HCT116 (cell line): ENCODE data around the gene EVX2.

ENCODE experiments used
- ATF3 ChIP-seq: IDR thresholded peaks from 2 replicates; pipeline ENCODE4 v1.6.1; 2012
- CEBPB ChIP-seq: IDR thresholded peaks from 2 replicates; pipeline ENCODE4 v1.6.1; 2012; ENCODE audit warnings: low read depth
- EZH2 ChIP-seq: fragments of 200-600 bp; sonication (generic); IDR thresholded peaks from 2 replicates; pipeline ENCODE4 v1.6.1; 2017; ENCODE audit warnings: antibody characterized with exemption, mixed run types
- EZH2phosphoT487 ChIP-seq: fragments of 200-600 bp; IDR thresholded peaks from 2 replicates; pipeline ENCODE4 v1.6.1; 2018; ENCODE audit warnings: antibody characterized with exemption, borderline replicate concordance
- JUND ChIP-seq: IDR thresholded peaks from 2 replicates; pipeline ENCODE4 v1.6.1; 2012
- POLR2A ChIP-seq: IDR thresholded peaks from 2 replicates; pipeline ENCODE4 v1.7.0; 2011; ENCODE audit warnings: borderline replicate concordance; ENCODE audit not compliant: insufficient read depth, insufficient read length; ENCODE audit errors: extremely low read depth
- RAD21 ChIP-seq: IDR thresholded peaks from 2 replicates; pipeline ENCODE4 v1.6.1; 2012; ENCODE audit warnings: low read depth, mild to moderate bottlenecking
- SIN3A ChIP-seq: IDR thresholded peaks from 2 replicates; pipeline ENCODE4 v1.6.1; 2012; ENCODE audit warnings: low read depth
- SP1 ChIP-seq: IDR thresholded peaks from 2 replicates; pipeline ENCODE4 v1.6.1; 2012; ENCODE audit warnings: low read depth
- SRF ChIP-seq: IDR thresholded peaks from 2 replicates; pipeline ENCODE4 v1.6.1; 2012; ENCODE audit warnings: low read depth
- YY1 ChIP-seq: IDR thresholded peaks from 2 replicates; pipeline ENCODE4 v1.6.1; 2011; ENCODE audit warnings: low read length, low read depth, moderate library complexity, mild to moderate bottlenecking; ENCODE audit not compliant: insufficient replicate concordance; ENCODE audit errors: extremely low read depth
- ZNF274 ChIP-seq: fragments of 200-500 bp; sonication (Bioruptor generic); IDR thresholded peaks from 2 replicates; pipeline ENCODE4 v1.6.1; 2014; ENCODE audit warnings: mild to moderate bottlenecking, low read depth, low read length, inconsistent platforms
- TF ChIP-seq, protein P1 (sequence below), 3 experiments: fragments of 200-600 bp in 1 of 3; sonication (generic) in 1 of 3; IDR thresholded peaks in 2 of 3; conservative IDR thresholded peaks in 1 of 3; 2 replicates each; pipeline ENCODE4 v1.5.1; 2012 to 2017; ENCODE audit warnings: low read depth in 2 of 3, low read length in 2 of 3, antibody characterized with exemption in 1 of 3, borderline replicate concordance in 1 of 3, control low read depth in 1 of 3, mild to moderate bottlenecking in 1 of 3, mixed read lengths in 1 of 3, mixed run types in 1 of 3, moderate library complexity in 1 of 3; ENCODE audit not compliant: insufficient read depth in 1 of 3
- TF ChIP-seq, protein P2 (sequence below): IDR thresholded peaks from 2 replicates; pipeline ENCODE4 v1.6.1; 2012

DNA sequence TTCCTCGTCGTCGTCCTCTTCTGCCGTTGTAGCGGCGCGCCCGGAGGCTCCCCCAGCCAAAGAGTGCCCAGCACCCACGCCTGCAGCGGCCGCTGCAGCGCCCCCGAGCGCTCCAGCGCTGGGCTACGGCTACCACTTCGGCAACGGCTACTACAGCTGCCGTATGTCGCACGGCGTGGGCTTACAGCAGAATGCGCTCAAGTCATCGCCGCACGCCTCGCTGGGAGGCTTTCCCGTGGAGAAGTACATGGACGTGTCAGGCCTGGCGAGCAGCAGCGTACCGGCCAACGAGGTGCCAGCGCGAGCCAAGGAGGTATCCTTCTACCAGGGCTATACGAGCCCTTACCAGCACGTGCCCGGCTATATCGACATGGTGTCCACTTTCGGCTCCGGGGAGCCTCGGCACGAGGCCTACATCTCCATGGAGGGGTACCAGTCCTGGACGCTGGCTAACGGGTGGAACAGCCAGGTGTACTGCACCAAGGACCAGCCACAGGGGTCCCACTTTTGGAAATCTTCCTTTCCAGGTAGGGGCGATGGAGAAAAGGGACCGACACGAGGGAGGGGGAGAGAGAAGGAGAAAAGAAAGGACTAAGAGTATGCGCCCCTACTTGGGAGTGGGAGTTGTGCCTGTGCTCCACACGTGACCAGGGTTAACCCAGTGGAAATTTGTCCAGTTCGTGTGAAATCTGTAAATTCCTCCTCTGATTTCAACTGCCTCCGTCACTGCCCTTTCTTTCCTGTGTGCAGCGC is 9.6 kb upstream of the EVX2 start:
- TF ChIP-seq EZH2 = no peak
- no peak for TF ChIP-seq SP1
- TF ChIP-seq, protein P1, sequence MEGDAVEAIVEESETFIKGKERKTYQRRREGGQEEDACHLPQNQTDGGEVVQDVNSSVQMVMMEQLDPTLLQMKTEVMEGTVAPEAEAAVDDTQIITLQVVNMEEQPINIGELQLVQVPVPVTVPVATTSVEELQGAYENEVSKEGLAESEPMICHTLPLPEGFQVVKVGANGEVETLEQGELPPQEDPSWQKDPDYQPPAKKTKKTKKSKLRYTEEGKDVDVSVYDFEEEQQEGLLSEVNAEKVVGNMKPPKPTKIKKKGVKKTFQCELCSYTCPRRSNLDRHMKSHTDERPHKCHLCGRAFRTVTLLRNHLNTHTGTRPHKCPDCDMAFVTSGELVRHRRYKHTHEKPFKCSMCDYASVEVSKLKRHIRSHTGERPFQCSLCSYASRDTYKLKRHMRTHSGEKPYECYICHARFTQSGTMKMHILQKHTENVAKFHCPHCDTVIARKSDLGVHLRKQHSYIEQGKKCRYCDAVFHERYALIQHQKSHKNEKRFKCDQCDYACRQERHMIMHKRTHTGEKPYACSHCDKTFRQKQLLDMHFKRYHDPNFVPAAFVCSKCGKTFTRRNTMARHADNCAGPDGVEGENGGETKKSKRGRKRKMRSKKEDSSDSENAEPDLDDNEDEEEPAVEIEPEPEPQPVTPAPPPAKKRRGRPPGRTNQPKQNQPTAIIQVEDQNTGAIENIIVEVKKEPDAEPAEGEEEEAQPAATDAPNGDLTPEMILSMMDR (IDR thresholded peaks at IDR 0.05 in 2 of 3, conservative IDR thresholded peaks at IDR 0.05 in 1 of 3; ENCODE audit: borderline replicate concordance in 1 of 3, insufficient read depth in 1 of 3, low read depth in 2 of 3, low read length in 2 of 3) = no peak
- no peak for TF ChIP-seq SIN3A
- no peak for TF ChIP-seq SRF
- TF ChIP-seq ZNF274 = no peak
- no peak for TF ChIP-seq YY1
- no peak for TF ChIP-seq POLR2A
- TF ChIP-seq CEBPB = no peak
- no peak for TF ChIP-seq EZH2phosphoT487
- TF ChIP-seq ATF3 = no peak
- TF ChIP-seq JUND = no peak
- no peak for TF ChIP-seq RAD21
- TF ChIP-seq, protein P2, sequence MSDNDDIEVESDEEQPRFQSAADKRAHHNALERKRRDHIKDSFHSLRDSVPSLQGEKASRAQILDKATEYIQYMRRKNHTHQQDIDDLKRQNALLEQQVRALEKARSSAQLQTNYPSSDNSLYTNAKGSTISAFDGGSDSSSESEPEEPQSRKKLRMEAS = no peak
